Stimulated activated CD4-positive, alpha-beta T cell treated with anti-CD3 and anti-CD28 coated beads, TNF-alpha, amount 100 ng/mL, for 4 hours (primary cell): ENCODE measurements around the gene OAS2.
"Not testable (repeated sequence)": the region's sequence is repeated elsewhere in the genome, so short reads cannot be mapped to it uniquely, and the experiment has no call there.

Experiments
- DNase-seq, 3 experiments: peaks; one replicate each; pipeline ENCODE4 v3.0.0-alpha.2; 2020; ENCODE audit warnings: low read depth in 3 of 3

Gene OAS2

GRCh38 chr12:112985642-112986290, 7.4 kb downstream of the OAS2 start:
- no peak for DNase-seq

GRCh38 chr12:112986291-112986800, 8.0 kb downstream of the OAS2 start:
- DNase-seq: no peak

GRCh38 chr12:112987561-112987960, 9.2 kb downstream of the OAS2 start:
- no peak for DNase-seq

GRCh38 chr12:112988224-112988623, 9.9 kb downstream of the OAS2 start:
- no peak for DNase-seq

GRCh38 chr12:112988823-112989385, 10.6 kb downstream of the OAS2 start:
- DNase-seq: not testable (repeated sequence)

GRCh38 chr12:112989806-112990205, 11.5 kb downstream of the OAS2 start:
- no peak for DNase-seq

- DNase-seq: peak in 2 of 3 experiments; percentile 24 to 36
These were observed 14.5 kb downstream of the OAS2 start for GRCh38 chr12:112992541-112993398.

GRCh38 chr12:112995008-112995407, 16.7 kb downstream of the OAS2 start:
- no peak for DNase-seq

- no peak for DNase-seq
These were observed 18.2 kb downstream of the OAS2 start for GRCh38 chr12:112996501-112996900.

GRCh38 chr12:112997506-112997905, 19.2 kb downstream of the OAS2 start:
- DNase-seq: no peak

GRCh38 chr12:112998987-112999767, 20.9 kb downstream of the OAS2 start:
- DNase-seq: no peak

- no peak for DNase-seq
These were observed 22.1 kb downstream of the OAS2 start for GRCh38 chr12:113000433-113000832.

- DNase-seq: no peak
These were observed 23.8 kb downstream of the OAS2 start for GRCh38 chr12:113002155-113002554.

- no peak for DNase-seq
These were observed 24.4 kb downstream of the OAS2 start for GRCh38 chr12:113002676-113003075.

GRCh38 chr12:113003636-113004035, 25.3 kb downstream of the OAS2 start:
- no peak for DNase-seq

- no peak for DNase-seq
These were observed 27.4 kb downstream of the OAS2 start for GRCh38 chr12:113005762-113006161.

- DNase-seq: no peak
These were observed 27.9 kb downstream of the OAS2 start for GRCh38 chr12:113006206-113006605.

- DNase-seq: no peak
These were observed 28.3 kb downstream of the OAS2 start for GRCh38 chr12:113006641-113007040.

GRCh38 chr12:113007166-113007565, 28.8 kb downstream of the OAS2 start:
- DNase-seq: no peak

GRCh38 chr12:113010701-113011100, 32.4 kb downstream of the OAS2 start:
- DNase-seq: no peak

GRCh38 chr12:113014565-113014964, 36.2 kb downstream of the OAS2 start:
- no peak for DNase-seq

- DNase-seq: no peak
These were observed 38.5 kb downstream of the OAS2 start for GRCh38 chr12:113016796-113017195.
